ENCODE data around the gene THBS2. TPM values are rescaled to one million over a fixed set of nuclear protein-coding genes. Genes with fewer than 3 reads are reported as not detected.
A peak's percentile ranks its signal among the peaks of the same experiment; 100 is the strongest.

Gene THBS2
- total and polyA plus RNA-seq, 2 donors (not counting 3 experiments of a cell fraction or from before 2014, with no cell fraction given) = 0.08 TPM; not detected in 1

DNA sequence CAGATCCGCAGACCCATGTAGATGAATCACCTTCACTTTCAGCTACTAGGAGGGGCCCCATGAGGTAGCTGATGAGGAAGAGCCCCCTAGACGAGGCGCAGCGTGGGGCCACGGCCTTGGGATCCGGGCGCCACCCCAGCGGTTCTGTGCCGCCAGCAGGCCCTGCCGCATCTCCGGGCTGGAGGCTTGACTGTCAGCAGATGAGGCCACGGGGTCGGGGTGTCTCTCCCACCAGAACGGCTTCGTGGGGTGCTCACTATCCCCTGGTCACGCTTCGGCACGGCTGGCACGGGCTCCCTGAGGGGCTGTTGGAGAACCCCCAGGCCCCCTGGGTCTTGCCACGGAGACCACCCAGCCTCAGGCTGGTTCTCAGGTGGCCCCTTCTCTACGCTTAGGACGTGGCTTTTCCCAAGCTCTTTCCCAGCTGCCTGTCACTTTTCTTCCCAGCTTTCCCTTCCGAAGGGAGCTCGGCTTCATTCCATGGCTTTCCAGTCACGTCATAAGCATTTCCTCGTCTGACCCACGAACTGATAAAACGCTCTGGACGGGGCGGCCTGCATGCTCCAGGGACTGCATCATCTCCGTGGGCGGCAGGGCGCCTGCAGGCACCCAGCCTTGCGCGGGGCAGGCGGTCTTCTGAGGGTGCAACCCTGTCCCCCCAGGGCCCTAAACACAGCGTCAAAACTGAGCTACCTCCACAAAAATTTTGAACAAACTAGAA is 85.9 kb downstream of the THBS2 start:
- H3K27me3 ChIP-seq (ENCODE audit: control insufficient read depth in 2 of 2, insufficient read depth in 2 of 2, low read length in 2 of 2) = no peaks in the 10 kb centered on the region
- TF ChIP-seq, protein P1, sequence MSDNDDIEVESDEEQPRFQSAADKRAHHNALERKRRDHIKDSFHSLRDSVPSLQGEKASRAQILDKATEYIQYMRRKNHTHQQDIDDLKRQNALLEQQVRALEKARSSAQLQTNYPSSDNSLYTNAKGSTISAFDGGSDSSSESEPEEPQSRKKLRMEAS (IDR thresholded peaks at IDR 0.05; ENCODE audit: insufficient read depth, insufficient read length) = no peak
- TF ChIP-seq, protein P2, sequence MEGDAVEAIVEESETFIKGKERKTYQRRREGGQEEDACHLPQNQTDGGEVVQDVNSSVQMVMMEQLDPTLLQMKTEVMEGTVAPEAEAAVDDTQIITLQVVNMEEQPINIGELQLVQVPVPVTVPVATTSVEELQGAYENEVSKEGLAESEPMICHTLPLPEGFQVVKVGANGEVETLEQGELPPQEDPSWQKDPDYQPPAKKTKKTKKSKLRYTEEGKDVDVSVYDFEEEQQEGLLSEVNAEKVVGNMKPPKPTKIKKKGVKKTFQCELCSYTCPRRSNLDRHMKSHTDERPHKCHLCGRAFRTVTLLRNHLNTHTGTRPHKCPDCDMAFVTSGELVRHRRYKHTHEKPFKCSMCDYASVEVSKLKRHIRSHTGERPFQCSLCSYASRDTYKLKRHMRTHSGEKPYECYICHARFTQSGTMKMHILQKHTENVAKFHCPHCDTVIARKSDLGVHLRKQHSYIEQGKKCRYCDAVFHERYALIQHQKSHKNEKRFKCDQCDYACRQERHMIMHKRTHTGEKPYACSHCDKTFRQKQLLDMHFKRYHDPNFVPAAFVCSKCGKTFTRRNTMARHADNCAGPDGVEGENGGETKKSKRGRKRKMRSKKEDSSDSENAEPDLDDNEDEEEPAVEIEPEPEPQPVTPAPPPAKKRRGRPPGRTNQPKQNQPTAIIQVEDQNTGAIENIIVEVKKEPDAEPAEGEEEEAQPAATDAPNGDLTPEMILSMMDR (IDR thresholded peaks at IDR 0.05; ENCODE audit: extremely low read depth in 1 of 2, insufficient read depth in 1 of 2, low read depth in 1 of 2, low read length in 2 of 2) = no peak
- TF ChIP-seq POLR2A (IDR thresholded peaks at IDR 0.05; ENCODE audit: low read depth, low read length) (no peak), JUN (IDR thresholded peaks at IDR 0.05; ENCODE audit: borderline replicate concordance, insufficient read depth, insufficient read length, low read depth) (no peak), EZH2 (IDR thresholded peaks at IDR 0.05; ENCODE audit: borderline replicate concordance, low read depth, low read length, severe bottlenecking) (no peak), FOS (IDR thresholded peaks at IDR 0.05; ENCODE audit: borderline replicate concordance, insufficient read depth, low read length) (no peak), GATA2 (IDR thresholded peaks at IDR 0.05; ENCODE audit: insufficient read depth, insufficient read length, low read depth, low read length) (no peak), MYC (IDR thresholded peaks at IDR 0.05; ENCODE audit: low read depth, low read length) (no peak), POLR2AphosphoS5 (IDR thresholded peaks at IDR 0.05; ENCODE audit: insufficient read depth, low read depth, low read length) (no peak)
- H3K36me3 ChIP-seq (ENCODE audit: control insufficient read depth in 2 of 2, extremely low read depth in 1 of 2, insufficient read depth in 2 of 2, low read length in 2 of 2) = no peaks in the 10 kb centered on the region
- FAIRE-seq (no peak), DNase-seq (ENCODE audit: low read depth, low spot score) (peak; percentile 27)
- dilution Hi-C loops (cut with MboI; ENCODE audit: extremely low pct_ligation_motif_present, low sequenced_read_pairs) (no loop called here), intact Hi-C loops (cut with micrococcal nuclease) (no loop called here)
- H3K9me1 ChIP-seq (replicated peaks; ENCODE audit: control insufficient read depth, extremely low read depth, insufficient read depth, low read length) = no peaks in the 10 kb centered on the region
- no TSS peak for BruUV-seq (replicated peaks)
- ChIA-PET POLR2A (no interaction called here), CTCF (no interaction called here)
- no peak overlapping the region for H2AFZ ChIP-seq (ENCODE audit: low read depth, low read length)
- no peaks in the 10 kb centered on the region for H3K4me1 ChIP-seq (ENCODE audit: control insufficient read depth, extremely low read depth, insufficient read depth, low read length)
- no peak overlapping the region for H3K4me3 ChIP-seq (replicated peaks in 1 of 3; ENCODE audit: insufficient read depth in 1 of 3, low read depth in 1 of 3, low read length in 3 of 3)
- H3K79me2 ChIP-seq (ENCODE audit: control insufficient read depth, insufficient read depth, low read length) = no peaks in the 10 kb centered on the region
- H3K4me2 ChIP-seq (ENCODE audit: insufficient read depth, low read length) = no peak overlapping the region
- peak overlapping the region; percentile 24 for H3K27ac ChIP-seq (ENCODE audit: insufficient read depth, low read depth, low read length)
- no peaks in the 10 kb centered on the region for H4K20me1 ChIP-seq (replicated peaks; ENCODE audit: control insufficient read depth, extremely low read depth, insufficient read depth, low read length)
- no peak overlapping the region for H3K9ac ChIP-seq (replicated peaks; ENCODE audit: extremely low read depth, insufficient read depth, low read length)
- no peaks in the 10 kb centered on the region for H3K9me3 ChIP-seq (replicated peaks; ENCODE audit: control insufficient read depth, insufficient read depth, low read length)
